Panc1 (cell line): ENCODE data around the gene FAM186B. TPM values are rescaled to one million over a fixed set of nuclear protein-coding genes. Genes with fewer than 3 reads are reported as not detected.

Experiments used
- ATAC-seq: fragments of 200-7000 bp; cut with Tn5 transposase; 2 replicates; pipeline ENCODE4 v1.9.1; 2020; ENCODE audit warnings: mild to moderate bottlenecking, moderate library complexity
- BruUV-seq: library from RNA; stranded (reverse); fragments of 400-500 nt; replicated peaks from 2 replicates; lab custom pipeline; 2021; lab: Mats Ljungman, UMichigan
- CTCF ChIA-PET: fragments of 300-600 bp; sonication (Branson Sonifier 250); formaldehyde crosslinking; loops from one replicate; lab custom pipeline; 2022; ENCODE audit warnings: antibody characterized with exemption; lab: Charles Lee
- POLR2A ChIA-PET: fragments of 300-600 bp; sonication (Branson Sonifier 250); formaldehyde crosslinking; loops from one replicate; lab custom pipeline; 2022; ENCODE audit warnings: antibody characterized with exemption; lab: Charles Lee
- DNase-seq: peaks from one replicate; pipeline ENCODE4 v3.0.0-alpha.2; 2010; ENCODE audit warnings: low read depth, low spot score
- H3K27ac ChIP-seq: 2 replicates; pipeline ENCODE4 v1.5.1; 2011; ENCODE audit warnings: mild to moderate bottlenecking, low read length, inconsistent platforms
- H3K27me3 ChIP-seq: fragments of 200-500 bp; sonication (Bioruptor generic); 2 replicates; pipeline ENCODE4 v1.6.0; 2014; ENCODE audit warnings: low read length, inconsistent platforms; ENCODE audit not compliant: control insufficient read depth, insufficient read depth
- H3K36me3 ChIP-seq: fragments of 200-500 bp; sonication (Bioruptor generic); 2 replicates; pipeline ENCODE4 v1.5.1; 2014; ENCODE audit warnings: inconsistent platforms, mild to moderate bottlenecking, low read length, moderate library complexity; ENCODE audit not compliant: control insufficient read depth, insufficient read depth
- H3K4me1 ChIP-seq: 2 replicates; pipeline ENCODE4 v1.5.1; 2011; ENCODE audit warnings: inconsistent platforms, mild to moderate bottlenecking, low read length, moderate library complexity; ENCODE audit not compliant: control insufficient read depth, insufficient read depth
- H3K4me3 ChIP-seq, 2 experiments: 2 replicates each; pipeline ENCODE4 v1.5.1; 2011 to 2012; ENCODE audit warnings: low read depth in 2 of 2, low read length in 2 of 2, mild to moderate bottlenecking in 2 of 2, inconsistent platforms in 1 of 2, moderate library complexity in 1 of 2
- H3K9me3 ChIP-seq: fragments of 200-500 bp; sonication (Bioruptor generic); 2 replicates; pipeline ENCODE4 v1.5.1; 2014; ENCODE audit warnings: low read depth, mild to moderate bottlenecking, inconsistent platforms, low read length, moderate library complexity; ENCODE audit not compliant: control insufficient read depth, insufficient read depth
- CTCF ChIP-seq: fragments of 450-650 bp; IDR thresholded peaks from 2 replicates; pipeline ENCODE4 v1.5.1; 2017; ENCODE audit warnings: mild to moderate bottlenecking
- POLR2AphosphoS5 ChIP-seq: IDR thresholded peaks from 2 replicates; pipeline ENCODE4 v1.6.1; 2012; ENCODE audit warnings: mild to moderate bottlenecking, low read depth, low read length, moderate library complexity
- REST ChIP-seq, 2 experiments: IDR thresholded peaks; 2 replicates each; pipeline ENCODE4 v1.6.1; 2011 to 2012; ENCODE audit warnings: low read depth in 2 of 2, control low read depth in 1 of 2, low read length in 1 of 2, mild to moderate bottlenecking in 1 of 2, moderate library complexity in 1 of 2; ENCODE audit not compliant: insufficient read depth in 1 of 2
- SIN3A ChIP-seq: IDR thresholded peaks from 2 replicates; pipeline ENCODE4 v1.6.1; 2012; ENCODE audit warnings: low read depth, mild to moderate bottlenecking, low read length, moderate library complexity, borderline replicate concordance; ENCODE audit not compliant: insufficient read depth
- TCF7L2 ChIP-seq: IDR thresholded peaks from 2 replicates; pipeline ENCODE4 v1.6.1; 2011; ENCODE audit warnings: mild to moderate bottlenecking, low read depth, low read length, inconsistent platforms
- in situ Hi-C: cut with HindIII; loops from 2 replicates; pipeline ENCODE4 v1.10.0; 2016; ENCODE audit warnings: low sequenced_read_pairs, low pct_unique_long_range_greater_than_20kb
- intact Hi-C: fragments of 100-400 bp; cut with micrococcal nuclease; formaldehyde crosslinking; loops from one replicate; pipeline ENCODE4 v1.10.0; 2022; ENCODE audit not compliant: unreplicated experiment
- total RNA-seq: library from RNA; stranded (reverse); gene quantifications from one replicate; pipeline ENCODE4 v1.2.1, GENCODE V29; 2021; ENCODE audit not compliant: unreplicated experiment

Gene FAM186B
- total RNA-seq, 1 experiment from 2014 or later = 0.13 TPM

GRCh38 chr12:49555631-49556390 lies 49.6 kb downstream of the FAM186B start:
- Histone ChIP-seq H3K27me3 (no peaks in the 10 kb centered on the region), H3K4me1 (no peaks in the 10 kb centered on the region), H3K27ac (no peak overlapping the region), H3K4me3 (no peak overlapping the region), H3K36me3 (no peaks in the 10 kb centered on the region; the same call in 1 of the 2 replicates), H3K9me3 (no peaks in the 10 kb centered on the region)
- DNase-seq (no peak), ATAC-seq (no peak)
- intact Hi-C loops (no loop called here), in situ Hi-C loops (no loop called here)
- TF ChIP-seq POLR2AphosphoS5 (peak; percentile 42; the same call in 1 of the 2 replicates), TCF7L2 (no peak), CTCF (no peak), SIN3A (no peak), REST (IDR thresholded peaks at IDR 0.05; ENCODE audit: insufficient read depth in 1 of 2, low read depth in 2 of 2, low read length in 1 of 2) (no peak)
- POLR2A ChIA-PET = no interaction called here
- BruUV-seq = no TSS peak
- CTCF ChIA-PET = interaction anchor here (0.9 to 1.6 kb wide), 2 partner anchors 195 to 197 kb away, joined by 4 read pairs; no protein-coding TSS in a partner anchor

- in situ Hi-C loops = no loop called here
- TF ChIP-seq TCF7L2 = no peak
- no peak for TF ChIP-seq REST (IDR thresholded peaks at IDR 0.05; ENCODE audit: insufficient read depth in 1 of 2, low read depth in 2 of 2, low read length in 1 of 2)
- Histone ChIP-seq H3K27me3 (no peaks in the 10 kb centered on the region), H3K9me3 (no peaks in the 10 kb centered on the region), H3K4me1 (no peaks in the 10 kb centered on the region), H3K36me3 (no peaks in the 10 kb centered on the region; the same call in 1 of the 2 replicates), H3K4me3 (no peak overlapping the region), H3K27ac (no peak overlapping the region)
- DNase-seq = no peak
- intact Hi-C loops = no loop called here
- ChIA-PET CTCF (interaction anchor here (0.7 to 2.7 kb wide), 4 partner anchors 15 to 222 kb away, joined by 3 to 19 read pairs (median 6); partner anchors contain the start of gene KCNH3), POLR2A (interaction anchor here (0.5 kb wide), 1 partner anchor 197 kb away, joined by 3 read pairs; no protein-coding TSS in a partner anchor)
- no TSS peak for BruUV-seq
- no peak for ATAC-seq
Observed at GRCh38 chr12:49554266-49554665, 51.2 kb downstream of the FAM186B start.
